IMR-90 (cell line): Measurements from ENCODE around the gene ZNF718. TPM values are rescaled to one million over a fixed set of nuclear protein-coding genes. Genes with fewer than 3 reads are reported as not detected.

Source experiments
- ATAC-seq: fragments of 200-7000 bp; cut with Tn5 transposase; 2 replicates; pipeline ENCODE4 v1.9.1; 2020; ENCODE audit warnings: low read depth, mild to moderate bottlenecking, moderate library complexity
- BruUV-seq: library from RNA; stranded (reverse); fragments of 400-500 nt; replicated peaks from 2 replicates; lab custom pipeline; 2021; lab: Mats Ljungman, UMichigan
- CTCF ChIA-PET: fragments of 300-600 bp; formaldehyde crosslinking; extraction: SDS; loops from one replicate; lab custom pipeline; 2021; ENCODE audit warnings: antibody characterized with exemption; lab: Yijun Ruan, JAX
- POLR2A ChIA-PET: fragments of 300-600 bp; sonication (Branson Sonifier 250); formaldehyde crosslinking; loops from one replicate; lab custom pipeline; 2022; ENCODE audit warnings: antibody characterized with exemption; ENCODE audit not compliant: unreplicated experiment; lab: Charles Lee
- DNase-seq: peaks from one replicate; pipeline ENCODE4 v3.0.0; 2013
- H2AFZ ChIP-seq: replicated peaks from 2 replicates; pipeline ENCODE3; 2013; ENCODE audit warnings: low read length, mild to moderate bottlenecking; ENCODE audit not compliant: poor library complexity
- H2AK5ac ChIP-seq: 2 replicates; pipeline ENCODE4 v1.6.1; 2013; ENCODE audit warnings: low read depth, low read length, inconsistent platforms
- H2AK9ac ChIP-seq: replicated peaks from 2 replicates; pipeline ENCODE3; 2013; ENCODE audit warnings: mild to moderate bottlenecking, low read depth, low read length, moderate library complexity; ENCODE audit not compliant: poor library complexity
- H2BK120ac ChIP-seq: 2 replicates; pipeline ENCODE4 v1.6.1; 2013; ENCODE audit warnings: low read depth, low read length, inconsistent platforms
- H2BK15ac ChIP-seq: 3 replicates; pipeline ENCODE4 v1.6.1; 2013; ENCODE audit warnings: low read depth, low read length, inconsistent platforms
- H2BK20ac ChIP-seq: 2 replicates; pipeline ENCODE4 v1.6.1; 2013; ENCODE audit warnings: low read depth, mild to moderate bottlenecking, inconsistent platforms, low read length, moderate library complexity
- H2BK5ac ChIP-seq: 2 replicates; pipeline ENCODE4 v1.6.1; 2013; ENCODE audit warnings: mild to moderate bottlenecking, low read depth, low read length, inconsistent platforms; ENCODE audit not compliant: poor library complexity, severe bottlenecking
- H3K14ac ChIP-seq: replicated peaks from 2 replicates; pipeline ENCODE4 v1.6.1; 2013; ENCODE audit warnings: low read depth, low read length, inconsistent platforms
- H3K18ac ChIP-seq: 2 replicates; pipeline ENCODE4 v1.6.1; 2013; ENCODE audit warnings: low read depth, low read length, control low read depth
- H3K23ac ChIP-seq: 2 replicates; pipeline ENCODE4 v1.6.1; 2013; ENCODE audit warnings: low read depth, low read length, inconsistent platforms
- H3K27ac ChIP-seq: 2 replicates; pipeline ENCODE4 v1.5.1; 2013; ENCODE audit warnings: mild to moderate bottlenecking, control low read depth, low read length; ENCODE audit not compliant: insufficient read depth
- H3K27me3 ChIP-seq: 2 replicates; pipeline ENCODE4 v1.6.1; 2013; ENCODE audit warnings: low read length; ENCODE audit not compliant: control insufficient read depth, insufficient read depth
- H3K36me3 ChIP-seq: 2 replicates; pipeline ENCODE4 v1.6.1; 2013; ENCODE audit warnings: low read length, mixed read lengths; ENCODE audit not compliant: control insufficient read depth, insufficient read depth
- H3K4ac ChIP-seq: 2 replicates; pipeline ENCODE4 v1.6.1; 2013; ENCODE audit warnings: low read depth, low read length, inconsistent platforms
- H3K4me1 ChIP-seq: 2 replicates; pipeline ENCODE4 v1.6.1; 2013; ENCODE audit warnings: low read length, mixed read lengths; ENCODE audit not compliant: control insufficient read depth, insufficient read depth
- H3K4me2 ChIP-seq: 2 replicates; pipeline ENCODE4 v1.6.1; 2013; ENCODE audit warnings: low read depth, mild to moderate bottlenecking, control low read depth, low read length, moderate library complexity
- H3K4me3 ChIP-seq: 2 replicates; pipeline ENCODE4 v1.5.1; 2013; ENCODE audit warnings: low read depth, mild to moderate bottlenecking, control low read depth, low read length, moderate library complexity; ENCODE audit not compliant: insufficient read depth
- H3K56ac ChIP-seq: 2 replicates; pipeline ENCODE4 v1.6.1; 2013; ENCODE audit warnings: low read length, inconsistent platforms; ENCODE audit not compliant: insufficient read depth; ENCODE audit errors: extremely low read depth
- H3K79me1 ChIP-seq, 2 experiments: 2 replicates each; pipeline ENCODE4 v1.6.1; 2013; ENCODE audit warnings: low read length in 2 of 2, inconsistent platforms in 1 of 2, low read depth in 1 of 2
- H3K9ac ChIP-seq: 2 replicates; pipeline ENCODE4 v1.6.1; 2013; ENCODE audit warnings: low read depth, low read length, control low read depth
- H3K9me1 ChIP-seq: 2 replicates; pipeline ENCODE4 v1.6.1; 2013; ENCODE audit warnings: low read length, inconsistent platforms; ENCODE audit not compliant: insufficient read depth
- H3K9me3 ChIP-seq: 2 replicates; pipeline ENCODE4 v1.6.1; 2013; ENCODE audit warnings: low read length; ENCODE audit not compliant: control insufficient read depth, insufficient read depth
- H4K20me1 ChIP-seq: 2 replicates; pipeline ENCODE4 v1.6.1; 2013; ENCODE audit warnings: low read length, inconsistent platforms; ENCODE audit not compliant: insufficient read depth
- H4K5ac ChIP-seq: 2 replicates; pipeline ENCODE4 v1.6.1; 2013; ENCODE audit warnings: mild to moderate bottlenecking, low read depth, low read length, control low read depth
- H4K8ac ChIP-seq, 2 experiments: 2 replicates each; pipeline ENCODE4 v1.6.1; 2013; ENCODE audit warnings: low read depth in 2 of 2, low read length in 2 of 2, control low read depth in 1 of 2, inconsistent platforms in 1 of 2
- H4K91ac ChIP-seq: 2 replicates; pipeline ENCODE4 v1.6.1; 2013; ENCODE audit warnings: low read depth, low read length, inconsistent platforms; ENCODE audit not compliant: insufficient read depth
- BHLHE40 ChIP-seq: fragments of 150-350 bp; IDR thresholded peaks from 2 replicates; pipeline ENCODE4 v1.6.1; 2016; ENCODE audit warnings: mild to moderate bottlenecking, low read depth, low read length
- CEBPB ChIP-seq: IDR thresholded peaks from 2 replicates; pipeline ENCODE4 v1.6.1; 2012; ENCODE audit warnings: low read depth, low read length, improper control_type of control experiment
- CHD1 ChIP-seq: IDR thresholded peaks from 2 replicates; pipeline ENCODE4 v1.6.1; 2012; ENCODE audit warnings: low read depth, low read length, improper control_type of control experiment
- FOS ChIP-seq: fragments of 150-350 bp; IDR thresholded peaks from 2 replicates; pipeline ENCODE4 v1.6.1; 2016; ENCODE audit warnings: low read depth, low read length
- MAFK ChIP-seq: IDR thresholded peaks from 2 replicates; pipeline ENCODE4 v1.6.1; 2012; ENCODE audit warnings: low read depth, low read length, improper control_type of control experiment
- MAZ ChIP-seq: IDR thresholded peaks from 2 replicates; pipeline ENCODE4 v1.6.1; 2012; ENCODE audit warnings: low read depth, mild to moderate bottlenecking, low read length, improper control_type of control experiment, moderate library complexity, borderline replicate concordance
- MXI1 ChIP-seq: IDR thresholded peaks from 2 replicates; pipeline ENCODE4 v1.6.1; 2012; ENCODE audit warnings: low read depth, mild to moderate bottlenecking, low read length, moderate library complexity, borderline replicate concordance
- NFE2L2 ChIP-seq: fragments of 150-350 bp; IDR thresholded peaks from 2 replicates; pipeline ENCODE4 v1.6.1; 2016; ENCODE audit warnings: low read depth, mild to moderate bottlenecking, low read length
- POLR2A ChIP-seq: IDR thresholded peaks from 2 replicates; pipeline ENCODE4 v1.6.1; 2012; ENCODE audit warnings: mild to moderate bottlenecking, low read depth, low read length
- RAD21 ChIP-seq: IDR thresholded peaks from 2 replicates; pipeline ENCODE4 v1.6.1; 2012; ENCODE audit warnings: low read length, improper control_type of control experiment
- RCOR1 ChIP-seq: IDR thresholded peaks from 2 replicates; pipeline ENCODE4 v1.6.1; 2012; ENCODE audit warnings: mild to moderate bottlenecking, low read length, improper control_type of control experiment; ENCODE audit not compliant: insufficient replicate concordance
- RFX5 ChIP-seq: IDR thresholded peaks from 2 replicates; pipeline ENCODE4 v1.8.0; 2012; ENCODE audit warnings: low read depth, mild to moderate bottlenecking, low read length, moderate library complexity
- SMC3 ChIP-seq: fragments of 150-350 bp; IDR thresholded peaks from 2 replicates; pipeline ENCODE4 v1.6.1; 2016; ENCODE audit warnings: low read depth, mild to moderate bottlenecking, antibody characterized with exemption, low read length, moderate library complexity
- WGBS, 2 experiments: methylation state at CpG; one replicate each; pipeline versions ENCODE4 v1.1.5 to v1.1.7; 2013; ENCODE audit warnings: missing lambda C conversion rate in 2 of 2; ENCODE audit not compliant: insufficient read length in 1 of 2; ENCODE audit errors: extremely low coverage in 2 of 2; 5-methylcytosine and 5-hydroxymethylcytosine counted together
- dilution Hi-C: fragments of 300-500 bp; cut with HindIII; formaldehyde crosslinking; loops from one replicate; pipeline ENCODE4 v1.14.3; 2018; ENCODE audit warnings: low sequenced_read_pairs; ENCODE audit not compliant: unreplicated experiment
- in situ Hi-C: fragments of 300-500 bp; cut with MboI; formaldehyde crosslinking; loops from 3 replicates; pipeline ENCODE4 v1.14.3; 2019; ENCODE audit warnings: low sequenced_read_pairs, inconsistent platforms, mixed read lengths
- intact Hi-C: fragments of 100-400 bp; cut with micrococcal nuclease; formaldehyde crosslinking; loops from 2 replicates; pipeline ENCODE4 v1.10.0; 2022
- polyA plus RNA-seq, 3 experiments: library from polyadenylated mRNA; depleted of rRNA; stranded (reverse); fragments of >200 nt; gene quantifications; 2 replicates each; pipeline ENCODE4 v1.2.3, GENCODE V29; 2012; ENCODE audit warnings: low replicate concordance in 1 of 3
- total RNA-seq: library from RNA; depleted of rRNA; stranded (reverse); fragments of >200 nt; gene quantifications from 2 replicates; pipeline ENCODE4 v1.2.3, GENCODE V29; 2012
- TF ChIP-seq, protein P1 (sequence below): fragments of 150-350 bp; IDR thresholded peaks from 2 replicates; pipeline ENCODE4 v1.6.1; 2016; ENCODE audit warnings: low read depth, mild to moderate bottlenecking, low read length, moderate library complexity, borderline replicate concordance
- TF ChIP-seq, protein P2 (sequence below): conservative IDR thresholded peaks from 2 replicates; pipeline ENCODE4 v1.5.1; 2012; ENCODE audit warnings: mild to moderate bottlenecking, low read depth, low read length, improper control_type of control experiment
- TF ChIP-seq, protein P3 (sequence below): fragments of 150-350 bp; IDR thresholded peaks from 2 replicates; pipeline ENCODE4 v1.6.1; 2017; ENCODE audit warnings: mild to moderate bottlenecking, antibody characterized with exemption, low read length, low read depth

ZNF718 gene
- total and polyA plus RNA-seq, 2 of the 4 experiments (the other 2 are of a cell fraction) = 1.1 to 1.8 TPM

DNA sequence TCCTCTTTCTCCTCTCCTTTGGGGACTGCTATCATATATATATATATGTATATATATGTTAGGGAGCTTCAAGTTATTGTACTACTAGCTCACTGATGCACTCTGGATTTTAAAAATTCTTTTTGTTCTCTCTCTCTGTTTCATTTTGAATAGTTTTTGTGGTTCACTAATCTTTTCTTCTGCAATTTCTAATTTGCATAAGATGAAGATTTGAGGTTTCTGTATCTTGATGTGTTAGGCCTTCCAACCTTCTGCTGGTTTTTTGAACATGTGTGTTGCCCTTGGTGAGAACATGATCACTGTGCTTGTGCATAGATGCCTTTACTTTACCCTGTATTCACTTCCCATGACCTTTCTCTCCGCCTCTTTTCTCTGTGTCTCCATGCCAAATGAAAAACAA lies 7.8 kb upstream of the ZNF718 start:
- Histone ChIP-seq H3K27ac (no peak overlapping the region), H3K4me1 (no peaks in the 10 kb centered on the region), H2BK120ac (no peak overlapping the region), H3K4me3 (no peak overlapping the region), H2AK9ac (no peak overlapping the region), H2BK20ac (no peak overlapping the region), H3K27me3 (no peaks in the 10 kb centered on the region), H3K4me2 (no peak overlapping the region), H4K8ac (no peak overlapping the region), H3K9me1 (no peaks in the 10 kb centered on the region), H3K56ac (no peak overlapping the region), H3K4ac (no peak overlapping the region), H3K23ac (no peak overlapping the region), H3K14ac (no peak overlapping the region), H3K79me1 (no peaks in the 10 kb centered on the region), H4K5ac (no peak overlapping the region), H4K91ac (no peak overlapping the region), H3K18ac (no peak overlapping the region), H2AK5ac (no peak overlapping the region), H3K36me3 (no peaks in the 10 kb centered on the region), H2BK5ac (no peak overlapping the region), H3K9ac (no peak overlapping the region), H3K9me3 (peaks cover 9% of the 10 kb centered on the region), H4K20me1 (no peaks in the 10 kb centered on the region), H2BK15ac (no peak overlapping the region), H2AFZ (no peak overlapping the region)
- intact Hi-C loops (no loop called here), in situ Hi-C loops (no loop called here), dilution Hi-C loops (no loop called here)
- ChIA-PET CTCF (no interaction called here), POLR2A (no interaction called here)
- ATAC-seq (no peak), DNase-seq (no peak)
- TF ChIP-seq POLR2A (no peak), RAD21 (no peak), RFX5 (no peak), FOS (no peak), SMC3 (no peak), CEBPB (no peak), MAFK (no peak), NFE2L2 (no peak), CHD1 (no peak), RCOR1 (no peak), MAZ (no peak), MXI1 (no peak), BHLHE40 (no peak)
- TF ChIP-seq, protein P1, sequence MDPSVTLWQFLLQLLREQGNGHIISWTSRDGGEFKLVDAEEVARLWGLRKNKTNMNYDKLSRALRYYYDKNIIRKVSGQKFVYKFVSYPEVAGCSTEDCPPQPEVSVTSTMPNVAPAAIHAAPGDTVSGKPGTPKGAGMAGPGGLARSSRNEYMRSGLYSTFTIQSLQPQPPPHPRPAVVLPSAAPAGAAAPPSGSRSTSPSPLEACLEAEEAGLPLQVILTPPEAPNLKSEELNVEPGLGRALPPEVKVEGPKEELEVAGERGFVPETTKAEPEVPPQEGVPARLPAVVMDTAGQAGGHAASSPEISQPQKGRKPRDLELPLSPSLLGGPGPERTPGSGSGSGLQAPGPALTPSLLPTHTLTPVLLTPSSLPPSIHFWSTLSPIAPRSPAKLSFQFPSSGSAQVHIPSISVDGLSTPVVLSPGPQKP = no peak
- TF ChIP-seq, protein P2, sequence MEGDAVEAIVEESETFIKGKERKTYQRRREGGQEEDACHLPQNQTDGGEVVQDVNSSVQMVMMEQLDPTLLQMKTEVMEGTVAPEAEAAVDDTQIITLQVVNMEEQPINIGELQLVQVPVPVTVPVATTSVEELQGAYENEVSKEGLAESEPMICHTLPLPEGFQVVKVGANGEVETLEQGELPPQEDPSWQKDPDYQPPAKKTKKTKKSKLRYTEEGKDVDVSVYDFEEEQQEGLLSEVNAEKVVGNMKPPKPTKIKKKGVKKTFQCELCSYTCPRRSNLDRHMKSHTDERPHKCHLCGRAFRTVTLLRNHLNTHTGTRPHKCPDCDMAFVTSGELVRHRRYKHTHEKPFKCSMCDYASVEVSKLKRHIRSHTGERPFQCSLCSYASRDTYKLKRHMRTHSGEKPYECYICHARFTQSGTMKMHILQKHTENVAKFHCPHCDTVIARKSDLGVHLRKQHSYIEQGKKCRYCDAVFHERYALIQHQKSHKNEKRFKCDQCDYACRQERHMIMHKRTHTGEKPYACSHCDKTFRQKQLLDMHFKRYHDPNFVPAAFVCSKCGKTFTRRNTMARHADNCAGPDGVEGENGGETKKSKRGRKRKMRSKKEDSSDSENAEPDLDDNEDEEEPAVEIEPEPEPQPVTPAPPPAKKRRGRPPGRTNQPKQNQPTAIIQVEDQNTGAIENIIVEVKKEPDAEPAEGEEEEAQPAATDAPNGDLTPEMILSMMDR = no peak
- TF ChIP-seq, protein P3, sequence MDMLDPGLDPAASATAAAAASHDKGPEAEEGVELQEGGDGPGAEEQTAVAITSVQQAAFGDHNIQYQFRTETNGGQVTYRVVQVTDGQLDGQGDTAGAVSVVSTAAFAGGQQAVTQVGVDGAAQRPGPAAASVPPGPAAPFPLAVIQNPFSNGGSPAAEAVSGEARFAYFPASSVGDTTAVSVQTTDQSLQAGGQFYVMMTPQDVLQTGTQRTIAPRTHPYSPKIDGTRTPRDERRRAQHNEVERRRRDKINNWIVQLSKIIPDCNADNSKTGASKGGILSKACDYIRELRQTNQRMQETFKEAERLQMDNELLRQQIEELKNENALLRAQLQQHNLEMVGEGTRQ = no peak
- BruUV-seq = no TSS peak
- WGBS, 2 experiments = no CpG with 5 or more reads among the region's 1 CpG
